GM18498 (cell line): ENCODE data around the gene SKAP1.

ENCODE experiments used
- ATAC-seq: cut with Tn5 transposase; IDR thresholded peaks from one replicate; pipeline ENCODE4 v1.9.1; 2021; ENCODE audit warnings: mild to moderate bottlenecking, moderate library complexity; ENCODE audit not compliant: unreplicated experiment

The SKAP1 gene

DNA sequence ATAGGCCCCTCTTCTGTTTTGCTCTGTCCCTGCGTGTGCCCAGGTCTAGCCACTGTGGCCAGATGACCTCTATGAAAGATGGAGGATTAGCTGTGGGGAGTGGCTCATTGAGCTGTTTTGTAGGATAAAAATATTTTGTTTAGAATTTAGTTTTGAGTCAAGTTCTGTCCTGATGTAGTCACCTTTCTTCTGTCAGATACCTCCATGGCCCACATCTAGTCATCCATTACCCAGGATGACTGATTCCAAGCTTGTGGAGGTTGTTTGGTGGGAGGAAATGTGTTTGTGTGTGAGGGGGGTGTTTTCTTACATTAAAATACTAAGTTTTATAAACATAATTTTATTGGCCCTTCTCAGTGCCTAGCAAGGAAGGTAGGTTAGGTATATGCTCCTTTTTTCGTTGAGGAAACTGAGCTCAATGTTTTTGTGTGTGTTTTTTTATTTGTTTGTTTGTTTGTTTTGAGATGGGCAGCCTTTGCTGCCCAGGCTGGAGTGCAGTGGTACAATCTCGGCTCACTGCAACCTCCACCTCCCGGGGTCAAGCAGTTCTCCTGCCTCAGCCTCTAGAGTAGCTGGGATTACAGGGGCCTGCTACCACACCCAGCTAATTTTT is 306.1 kb downstream of the SKAP1 start:
- ATAC-seq, result no peak

GRCh38 chr17:48123111-48123510 is 306.9 kb downstream of the SKAP1 start:
- no peak for ATAC-seq

DNA sequence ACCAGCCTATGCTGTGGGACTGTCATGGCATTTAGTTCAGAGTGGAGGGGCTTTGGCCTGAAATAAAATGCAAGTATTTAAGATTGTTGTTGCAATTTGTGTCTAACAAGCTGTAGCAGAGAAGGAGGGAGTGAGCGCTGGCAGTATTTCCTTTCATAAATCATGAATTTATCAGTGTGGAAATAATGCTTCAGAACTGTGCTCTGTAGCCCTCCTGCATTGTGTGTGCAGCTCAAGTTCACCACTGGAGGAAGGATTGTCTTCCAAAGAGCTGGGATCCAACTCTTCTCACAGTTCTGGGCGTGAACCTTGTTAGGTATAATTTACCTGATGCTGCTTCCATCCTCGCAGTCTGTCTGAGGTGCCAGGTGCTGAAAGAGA is 307.4 kb downstream of the SKAP1 start:
- no peak for ATAC-seq

GRCh38 chr17:48121923-48122664 is 307.9 kb downstream of the SKAP1 start:
- ATAC-seq, result no peak

- peak; percentile 41 for ATAC-seq
Measured at GRCh38 chr17:48113201-48113676, 316.8 kb downstream of the SKAP1 start.

DNA sequence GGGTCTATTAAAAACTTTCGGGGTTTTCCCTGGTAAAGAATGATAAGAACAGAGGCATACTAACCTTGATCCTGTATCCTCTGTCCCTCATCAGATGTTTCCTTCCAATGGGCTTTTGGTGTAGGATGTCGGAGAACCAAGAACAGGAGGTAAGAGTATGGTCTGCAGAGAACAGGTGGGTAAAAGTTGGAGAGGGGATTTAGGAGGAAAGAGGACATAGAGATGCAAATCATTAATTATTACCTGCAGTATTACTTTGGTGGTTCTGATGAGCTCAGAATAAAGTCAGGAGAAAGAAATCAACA is 318.1 kb downstream of the SKAP1 start:
- ATAC-seq, result no peak

GRCh38 chr17:48110761-48111160 is 319.3 kb downstream of the SKAP1 start:
- no peak for ATAC-seq

GRCh38 chr17:48107137-48108055 is 322.6 kb downstream of the SKAP1 start, which contains the start of gene SNX11:
Gene SNX11 (plus strand): TSS chr17:48107766. CDS start chr17:48112044, 4,278 bp downstream.
- ATAC-seq, result peak; percentile 81

GRCh38 chr17:48106802-48107136 is 323.2 kb downstream of the SKAP1 start:
- no peak for ATAC-seq

GRCh38 chr17:48104440-48104839 is 325.6 kb downstream of the SKAP1 start:
- ATAC-seq, result no peak

DNA sequence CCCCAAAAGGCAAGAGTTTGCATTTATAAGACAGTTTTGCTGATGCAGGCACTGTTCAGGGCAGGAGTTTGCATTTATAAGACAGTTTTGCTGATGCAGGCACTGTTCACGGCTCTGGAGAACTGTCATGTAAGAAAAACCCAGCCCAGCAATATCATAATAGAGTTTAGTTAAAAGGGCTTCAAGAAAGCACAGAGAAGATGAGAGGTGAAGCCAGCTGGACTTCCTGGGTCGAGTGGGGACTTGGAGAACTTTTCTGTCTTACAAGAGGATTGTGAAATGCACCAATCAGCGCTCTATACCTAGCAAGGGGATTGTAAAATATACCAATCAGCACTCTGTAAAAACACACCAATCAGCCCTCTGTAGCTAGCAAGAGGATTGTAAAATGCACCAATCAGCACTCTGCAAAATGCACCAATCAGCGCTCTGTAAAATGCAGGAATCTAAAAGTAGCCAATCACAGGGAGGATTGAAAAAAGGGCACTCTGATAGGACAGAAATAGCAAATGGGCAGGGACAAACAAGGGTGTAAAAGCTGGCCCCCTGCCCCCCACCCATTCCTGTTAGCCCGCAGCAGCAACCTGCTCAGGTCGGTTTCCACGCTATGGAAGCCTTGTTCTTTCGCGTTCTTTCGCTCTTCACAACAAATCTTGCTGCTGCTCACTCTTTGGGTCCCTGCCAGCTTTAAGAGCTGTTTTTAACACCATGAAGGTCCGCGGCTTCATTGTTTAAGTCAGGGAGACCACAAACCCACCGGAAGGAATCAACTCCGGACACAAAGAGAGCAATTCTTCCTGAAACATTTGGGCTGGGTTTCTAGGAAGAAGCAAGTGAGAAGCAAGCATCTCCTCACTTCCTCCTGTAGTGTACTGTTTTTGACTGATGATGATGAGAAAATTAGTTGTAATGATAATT is 327.0 kb downstream of the SKAP1 start:
- ATAC-seq, result no peak

- no peak for ATAC-seq
Measured at GRCh38 chr17:48102043-48102750, 327.8 kb downstream of the SKAP1 start.

- ATAC-seq, result peak; percentile 88
Measured at GRCh38 chr17:48101012-48101720, 328.8 kb downstream of the SKAP1 start, which contains the start of gene CBX1. Gene CBX1 (minus strand): TSS chr17:48101478. CDS start chr17:48077004, 24,474 bp downstream.

- ATAC-seq, result no peak
Measured at GRCh38 chr17:48100591-48101011, 329.4 kb downstream of the SKAP1 start.

- ATAC-seq, result no peak
Measured at GRCh38 chr17:48100160-48100559, 329.9 kb downstream of the SKAP1 start.

- no peak for ATAC-seq
Measured at GRCh38 chr17:48095611-48096010, 334.4 kb downstream of the SKAP1 start.

- no peak for ATAC-seq
Measured at GRCh38 chr17:48093341-48094045, 336.5 kb downstream of the SKAP1 start.

- no peak for ATAC-seq
Measured at GRCh38 chr17:48084932-48085331, 345.1 kb downstream of the SKAP1 start.
